Mesothelial cell of epicardium (in vitro differentiated cells): ENCODE results near the gene NFKBIE. TPM values are rescaled to one million over a fixed set of nuclear protein-coding genes. Genes with fewer than 3 reads are reported as not detected.
A peak's percentile ranks its signal among the peaks of the same experiment; 100 is the strongest.

Source experiments
- DNase-seq, 2 experiments: peaks; one replicate each; pipeline ENCODE4 v3.0.0; 2021; ENCODE audit warnings: low spot score in 2 of 2; ENCODE audit not compliant: unreplicated experiment in 2 of 2
- H3K27ac Mint-ChIP-seq: 2 replicates; pipeline ENCODE4 v1.8.0; 2021; ENCODE audit warnings: mixed read lengths
- H3K27me3 Mint-ChIP-seq: 2 replicates; pipeline ENCODE4 v1.8.0; 2021; ENCODE audit warnings: low read depth, mixed read lengths
- H3K36me3 Mint-ChIP-seq: 2 replicates; pipeline ENCODE4 v1.8.0; 2021; ENCODE audit warnings: mixed read lengths
- H3K4me1 Mint-ChIP-seq: 2 replicates; pipeline ENCODE4 v1.8.0; 2021; ENCODE audit warnings: mixed read lengths
- H3K4me3 Mint-ChIP-seq: 2 replicates; pipeline ENCODE4 v1.8.0; 2021; ENCODE audit warnings: mild to moderate bottlenecking, moderate library complexity, mixed read lengths
- H3K9me3 Mint-ChIP-seq: 2 replicates; pipeline ENCODE4 v1.8.0; 2021; ENCODE audit warnings: mixed read lengths
- CTCF ChIP-seq: fragments of 200-600 bp; sonication (generic); IDR thresholded peaks from one replicate; pipeline ENCODE4 v1.5.0; 2021; ENCODE audit warnings: antibody characterized with exemption; ENCODE audit not compliant: unreplicated experiment
- total RNA-seq: library from RNA; stranded (reverse); gene quantifications from 3 replicates; pipeline ENCODE4 v1.2.1, GENCODE V29; 2021

Gene NFKBIE
- total RNA-seq, 1 donor from 2014 or later: 9.7 TPM

GRCh38 chr6:44254191-44255104 is 10.9 kb downstream of the NFKBIE start:
- no peak for TF ChIP-seq CTCF
- no peak overlapping the region for H3K4me3 Mint-ChIP-seq
- no peaks in the 10 kb centered on the region for H3K9me3 Mint-ChIP-seq
- H3K27me3 Mint-ChIP-seq: no peaks in the 10 kb centered on the region
- peak overlapping the region; percentile 7 for H3K27ac Mint-ChIP-seq
- peaks cover 24% of the 10 kb centered on the region for H3K4me1 Mint-ChIP-seq
- H3K36me3 Mint-ChIP-seq: peaks cover 43% of the 10 kb centered on the region
- DNase-seq: no peak

GRCh38 chr6:44253307-44254101 is 11.8 kb downstream of the NFKBIE start:
- TF ChIP-seq CTCF: peak; percentile 27
- H3K4me3 Mint-ChIP-seq: no peak overlapping the region
- no peak for DNase-seq
- H3K4me1 Mint-ChIP-seq: peaks cover 34% of the 10 kb centered on the region
- peaks cover 51% of the 10 kb centered on the region for H3K36me3 Mint-ChIP-seq
- H3K27ac Mint-ChIP-seq: peak overlapping the region; percentile 51
- H3K9me3 Mint-ChIP-seq: no peaks in the 10 kb centered on the region
- H3K27me3 Mint-ChIP-seq: no peaks in the 10 kb centered on the region

- Mint-ChIP-seq H3K4me1 (peaks cover 36% of the 10 kb centered on the region), H3K27ac (peak overlapping the region; percentile 17), H3K9me3 (no peaks in the 10 kb centered on the region), H3K4me3 (no peak overlapping the region), H3K36me3 (peaks cover 53% of the 10 kb centered on the region), H3K27me3 (no peaks in the 10 kb centered on the region)
- TF ChIP-seq CTCF: no peak
- no peak for DNase-seq
These were observed 13.5 kb downstream of the NFKBIE start for GRCh38 chr6:44251576-44252524.

GRCh38 chr6:44250718-44251123 is 14.6 kb downstream of the NFKBIE start:
- DNase-seq: no peak
- no peaks in the 10 kb centered on the region for H3K27me3 Mint-ChIP-seq
- peaks cover 27% of the 10 kb centered on the region for H3K4me1 Mint-ChIP-seq
- no peaks in the 10 kb centered on the region for H3K9me3 Mint-ChIP-seq
- H3K4me3 Mint-ChIP-seq: no peak overlapping the region
- H3K36me3 Mint-ChIP-seq: peaks cover 53% of the 10 kb centered on the region
- TF ChIP-seq CTCF: no peak
- no peak overlapping the region for H3K27ac Mint-ChIP-seq

GRCh38 chr6:44250067-44250717 is 15.2 kb downstream of the NFKBIE start:
- H3K27me3 Mint-ChIP-seq: no peaks in the 10 kb centered on the region
- no peak for TF ChIP-seq CTCF
- no peak overlapping the region for H3K4me3 Mint-ChIP-seq
- H3K36me3 Mint-ChIP-seq: peaks cover 53% of the 10 kb centered on the region
- DNase-seq: no peak
- no peaks in the 10 kb centered on the region for H3K9me3 Mint-ChIP-seq
- no peak overlapping the region for H3K27ac Mint-ChIP-seq
- peaks cover 27% of the 10 kb centered on the region for H3K4me1 Mint-ChIP-seq
